Karpas-422 (cell line): Measurements from ENCODE around the gene RFT1. TPM values are rescaled to one million over a fixed set of nuclear protein-coding genes. Genes with fewer than 3 reads are reported as not detected.

Experiments used
- DNase-seq: peaks from one replicate; pipeline ENCODE4 v3.0.0-alpha.2; 2015
- H2AFZ ChIP-seq: fragments of 200-600 bp; sonication (generic); 2 replicates; pipeline ENCODE4 v1.6.1; 2014; ENCODE audit warnings: antibody characterized with exemption, low read length, mixed read lengths
- H3K27ac ChIP-seq: fragments of 200-600 bp; sonication (generic); 2 replicates; pipeline ENCODE4 v1.5.1; 2014; ENCODE audit warnings: mild to moderate bottlenecking, low read length, moderate library complexity
- H3K27me3 ChIP-seq: fragments of 200-600 bp; sonication (generic); 2 replicates; pipeline ENCODE4 v1.6.1; 2014; ENCODE audit warnings: low read length, mixed read lengths
- H3K36me3 ChIP-seq: fragments of 200-600 bp; sonication (generic); 2 replicates; pipeline ENCODE4 v1.6.1; 2014; ENCODE audit warnings: low read length, mixed read lengths; ENCODE audit not compliant: insufficient read depth
- H3K4me1 ChIP-seq: fragments of 200-600 bp; sonication (generic); 2 replicates; pipeline ENCODE4 v1.6.1; 2014; ENCODE audit warnings: mild to moderate bottlenecking, low read length, mixed read lengths
- H3K4me2 ChIP-seq: fragments of 200-600 bp; sonication (generic); 2 replicates; pipeline ENCODE4 v1.6.1; 2014; ENCODE audit warnings: low read length, low read depth, mild to moderate bottlenecking; ENCODE audit not compliant: poor library complexity, severe bottlenecking
- H3K4me3 ChIP-seq: fragments of 200-600 bp; sonication (generic); 2 replicates; pipeline ENCODE4 v1.5.1; 2014; ENCODE audit warnings: mild to moderate bottlenecking, antibody characterized with exemption, low read length, mixed read lengths
- H3K79me2 ChIP-seq: fragments of 200-600 bp; sonication (generic); 2 replicates; pipeline ENCODE4 v1.6.1; 2014; ENCODE audit warnings: mild to moderate bottlenecking, low read length, mixed read lengths
- H3K9ac ChIP-seq: fragments of 200-600 bp; sonication (generic); 2 replicates; pipeline ENCODE4 v1.6.0; 2014; ENCODE audit warnings: low read length
- H3K9me2 ChIP-seq: fragments of 200-600 bp; sonication (generic), shearing (Covaris generic); replicated peaks from 2 replicates; pipeline ENCODE4 v1.6.0; 2014; ENCODE audit warnings: mild to moderate bottlenecking, low read length, moderate library complexity; ENCODE audit not compliant: insufficient read depth
- H3K9me3 ChIP-seq: fragments of 300-700, 200-600 bp; sonication (generic); 2 replicates; pipeline ENCODE4 v1.6.1; 2014; ENCODE audit warnings: low read length, mixed read lengths
- H4K20me1 ChIP-seq: fragments of 200-600 bp; sonication (generic); 2 replicates; pipeline ENCODE4 v1.6.1; 2014; ENCODE audit warnings: mild to moderate bottlenecking, antibody characterized with exemption, low read length, low read depth; ENCODE audit not compliant: insufficient read depth
- total RNA-seq: library from RNA; depleted of rRNA; stranded (reverse); fragments of >200 nt; shearing (Covaris generic); gene quantifications from 2 replicates; pipeline ENCODE4 v1.2.3, GENCODE V29; 2014; ENCODE audit warnings: low replicate concordance

Gene RFT1
- total RNA-seq, 1 experiment from 2014 or later: 29.9 TPM

DNA sequence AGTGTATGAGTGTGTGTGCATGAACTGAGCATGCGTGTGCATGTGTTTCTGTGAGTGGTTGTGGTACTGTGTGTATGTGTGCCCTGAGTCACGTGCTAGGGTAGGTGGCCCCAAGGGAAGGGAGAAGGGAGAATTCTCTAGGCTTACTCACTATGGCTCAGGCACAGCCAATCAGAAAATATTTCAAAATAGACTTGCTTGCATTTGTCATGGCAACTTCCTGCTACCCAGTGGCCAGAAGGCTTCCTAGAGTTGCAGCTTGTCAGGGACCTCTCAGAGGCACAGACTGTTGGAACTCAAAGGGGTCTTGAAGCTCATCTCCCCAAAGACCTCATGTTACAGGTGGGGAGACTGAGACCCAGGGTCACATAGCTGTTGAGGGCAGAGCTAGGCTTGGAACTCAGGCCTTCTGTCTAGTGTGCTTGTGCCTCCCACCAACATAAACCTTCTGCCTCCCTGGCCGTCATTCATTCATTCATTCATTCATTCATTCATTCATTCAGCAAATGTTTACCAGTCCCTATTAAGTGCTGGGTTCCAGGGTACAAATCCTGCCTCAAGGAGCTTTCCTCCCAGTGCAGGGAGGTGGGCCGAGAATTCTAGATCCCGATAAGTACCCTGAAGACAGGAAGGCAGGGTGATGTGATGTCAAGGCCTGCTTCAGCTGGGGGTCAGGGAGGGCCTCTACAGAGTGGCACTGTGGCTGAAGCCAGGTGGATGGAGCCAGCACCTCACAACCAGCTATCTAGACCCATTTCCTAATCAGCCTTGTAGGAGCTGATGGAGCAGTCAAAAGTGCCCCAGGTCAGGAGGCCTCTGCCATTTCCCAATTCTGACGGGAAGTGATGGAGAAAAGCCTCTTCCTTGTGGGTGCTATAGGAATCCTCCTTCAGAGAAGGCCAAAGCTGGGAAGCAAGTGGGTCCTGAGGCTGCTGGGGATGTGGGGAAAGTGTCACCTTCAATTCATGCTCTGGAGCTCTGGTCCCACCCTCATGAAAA is 10.9 kb upstream of the RFT1 start:
- no peak overlapping the region for H3K4me2 ChIP-seq
- H3K9me2 ChIP-seq: no peaks in the 10 kb centered on the region
- peak overlapping the region; percentile 1; the same call in 1 of the 2 replicates for H3K9ac ChIP-seq
- no peak overlapping the region for H2AFZ ChIP-seq
- no peak overlapping the region for H3K27ac ChIP-seq
- no peaks in the 10 kb centered on the region for H3K79me2 ChIP-seq
- H3K4me1 ChIP-seq: peaks cover 29% of the 10 kb centered on the region
- H3K27me3 ChIP-seq: no peaks in the 10 kb centered on the region
- H3K9me3 ChIP-seq: no peaks in the 10 kb centered on the region
- peak; percentile 59 for DNase-seq
- H3K4me3 ChIP-seq: no peak overlapping the region
- H4K20me1 ChIP-seq: no peaks in the 10 kb centered on the region
- H3K36me3 ChIP-seq: no peaks in the 10 kb centered on the region

- Histone ChIP-seq H3K4me3 (no peak overlapping the region), H3K4me1 (peaks cover 29% of the 10 kb centered on the region), H3K36me3 (no peaks in the 10 kb centered on the region), H3K4me2 (no peak overlapping the region), H3K27me3 (no peaks in the 10 kb centered on the region), H3K9ac (no peak overlapping the region), H3K27ac (no peak overlapping the region), H3K79me2 (no peaks in the 10 kb centered on the region), H3K9me2 (no peaks in the 10 kb centered on the region), H3K9me3 (no peaks in the 10 kb centered on the region), H4K20me1 (no peaks in the 10 kb centered on the region), H2AFZ (no peak overlapping the region)
- no peak for DNase-seq
These were observed 9.9 kb upstream of the RFT1 start for GRCh38 chr3:53139906-53140846.

GRCh38 chr3:53137835-53138446 is 7.7 kb upstream of the RFT1 start:
- Histone ChIP-seq H3K79me2 (no peaks in the 10 kb centered on the region), H3K4me2 (no peak overlapping the region), H4K20me1 (no peaks in the 10 kb centered on the region), H2AFZ (no peak overlapping the region), H3K4me1 (peaks cover 29% of the 10 kb centered on the region), H3K36me3 (no peaks in the 10 kb centered on the region), H3K27me3 (no peaks in the 10 kb centered on the region), H3K9ac (no peak overlapping the region), H3K4me3 (no peak overlapping the region), H3K9me2 (no peaks in the 10 kb centered on the region), H3K27ac (no peak overlapping the region), H3K9me3 (no peaks in the 10 kb centered on the region)
- DNase-seq: peak; percentile 55

- Histone ChIP-seq H3K79me2 (no peaks in the 10 kb centered on the region), H3K9ac (no peak overlapping the region), H3K36me3 (no peaks in the 10 kb centered on the region), H4K20me1 (no peaks in the 10 kb centered on the region), H3K4me1 (peaks cover 29% of the 10 kb centered on the region), H3K9me2 (no peaks in the 10 kb centered on the region), H3K9me3 (no peaks in the 10 kb centered on the region), H2AFZ (no peak overlapping the region), H3K4me2 (no peak overlapping the region), H3K4me3 (no peak overlapping the region), H3K27ac (no peak overlapping the region), H3K27me3 (no peaks in the 10 kb centered on the region)
- no peak for DNase-seq
These were observed 7.0 kb upstream of the RFT1 start for GRCh38 chr3:53137221-53137620.

DNA sequence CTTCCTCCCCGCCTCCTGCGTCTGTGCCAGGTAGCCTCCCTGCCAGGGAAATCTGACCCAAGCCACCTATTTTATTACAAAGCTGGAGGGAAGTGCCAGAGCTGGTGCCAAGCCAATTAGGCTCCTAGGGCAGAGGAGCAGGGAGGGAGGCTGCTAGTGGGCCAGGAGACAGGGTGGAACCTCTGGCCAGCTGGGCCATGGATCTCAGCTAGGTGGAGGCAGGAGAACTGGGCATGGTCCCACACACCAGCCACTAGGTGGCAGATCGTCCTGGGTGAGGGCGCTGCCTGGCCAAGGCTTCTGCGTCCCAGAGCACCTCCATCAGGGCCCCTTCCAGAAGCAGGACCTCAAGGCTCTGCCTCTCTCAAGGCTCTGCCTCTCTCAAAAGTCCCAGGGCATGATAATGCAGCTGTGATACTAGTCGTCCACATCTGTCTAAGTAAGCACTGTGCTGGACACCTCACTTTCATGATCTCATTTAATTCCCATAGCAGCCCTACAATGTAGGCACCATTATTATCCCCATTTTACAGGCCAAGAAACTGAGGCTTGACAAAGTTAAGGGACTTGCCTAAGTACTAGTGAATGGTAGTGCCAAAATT is 4.5 kb upstream of the RFT1 start:
- Histone ChIP-seq H3K79me2 (peaks cover 5% of the 10 kb centered on the region), H3K27me3 (no peaks in the 10 kb centered on the region), H3K27ac (no peak overlapping the region), H4K20me1 (no peaks in the 10 kb centered on the region), H3K9me2 (no peaks in the 10 kb centered on the region), H3K4me1 (peaks cover 30% of the 10 kb centered on the region), H2AFZ (no peak overlapping the region), H3K9me3 (no peaks in the 10 kb centered on the region), H3K9ac (no peak overlapping the region), H3K4me2 (no peak overlapping the region), H3K4me3 (no peak overlapping the region), H3K36me3 (no peaks in the 10 kb centered on the region)
- peak; percentile 91 for DNase-seq

- Histone ChIP-seq H2AFZ (no peak overlapping the region), H3K4me2 (no peak overlapping the region), H3K79me2 (peaks cover 22% of the 10 kb centered on the region), H3K9me2 (no peaks in the 10 kb centered on the region), H3K36me3 (no peaks in the 10 kb centered on the region), H4K20me1 (no peaks in the 10 kb centered on the region), H3K4me3 (no peak overlapping the region), H3K27ac (no peak overlapping the region), H3K9me3 (no peaks in the 10 kb centered on the region), H3K27me3 (no peaks in the 10 kb centered on the region), H3K4me1 (peaks cover 27% of the 10 kb centered on the region), H3K9ac (no peak overlapping the region)
- no peak for DNase-seq
These were observed 2.1 kb upstream of the RFT1 start for GRCh38 chr3:53132347-53132746.

- Histone ChIP-seq H3K9me2 (no peaks in the 10 kb centered on the region), H3K27me3 (no peaks in the 10 kb centered on the region), H3K4me1 (peaks cover 30% of the 10 kb centered on the region), H3K36me3 (no peaks in the 10 kb centered on the region), H3K79me2 (peaks cover 22% of the 10 kb centered on the region), H3K9ac (peak overlapping the region; percentile 97), H3K27ac (peak overlapping the region; percentile 59), H4K20me1 (no peaks in the 10 kb centered on the region), H2AFZ (peak overlapping the region; percentile 19; the same call in 1 of the 2 replicates), H3K9me3 (no peaks in the 10 kb centered on the region), H3K4me3 (peak overlapping the region; percentile 91), H3K4me2 (peak overlapping the region; percentile 95)
- DNase-seq: no peak
These were observed 861 bp upstream of the RFT1 start for GRCh38 chr3:53131096-53131495.
